ENCODE measurements around the gene SPR.

DNA sequence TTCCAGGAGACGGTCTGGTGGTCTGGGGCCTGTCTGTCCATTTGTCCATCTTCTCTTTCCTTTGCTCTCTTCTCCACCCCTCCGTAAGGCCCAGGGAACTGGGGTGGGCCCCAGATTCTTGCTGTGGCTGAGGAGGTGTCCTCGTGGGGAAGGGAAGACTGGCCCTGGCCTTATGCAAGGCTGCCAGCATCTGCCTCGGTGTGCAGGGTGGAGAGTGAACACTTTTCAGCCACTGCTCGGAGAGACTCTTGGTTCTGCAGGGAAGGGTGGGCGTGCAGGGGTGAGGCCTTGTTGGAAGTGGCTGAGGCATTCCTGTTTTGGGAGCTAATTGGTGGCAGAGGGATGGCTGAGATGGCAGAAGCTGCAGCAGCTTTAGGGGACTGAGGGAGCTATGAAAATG is 53.2 kb downstream of the SPR start:
- TF ChIP-seq, protein P1, sequence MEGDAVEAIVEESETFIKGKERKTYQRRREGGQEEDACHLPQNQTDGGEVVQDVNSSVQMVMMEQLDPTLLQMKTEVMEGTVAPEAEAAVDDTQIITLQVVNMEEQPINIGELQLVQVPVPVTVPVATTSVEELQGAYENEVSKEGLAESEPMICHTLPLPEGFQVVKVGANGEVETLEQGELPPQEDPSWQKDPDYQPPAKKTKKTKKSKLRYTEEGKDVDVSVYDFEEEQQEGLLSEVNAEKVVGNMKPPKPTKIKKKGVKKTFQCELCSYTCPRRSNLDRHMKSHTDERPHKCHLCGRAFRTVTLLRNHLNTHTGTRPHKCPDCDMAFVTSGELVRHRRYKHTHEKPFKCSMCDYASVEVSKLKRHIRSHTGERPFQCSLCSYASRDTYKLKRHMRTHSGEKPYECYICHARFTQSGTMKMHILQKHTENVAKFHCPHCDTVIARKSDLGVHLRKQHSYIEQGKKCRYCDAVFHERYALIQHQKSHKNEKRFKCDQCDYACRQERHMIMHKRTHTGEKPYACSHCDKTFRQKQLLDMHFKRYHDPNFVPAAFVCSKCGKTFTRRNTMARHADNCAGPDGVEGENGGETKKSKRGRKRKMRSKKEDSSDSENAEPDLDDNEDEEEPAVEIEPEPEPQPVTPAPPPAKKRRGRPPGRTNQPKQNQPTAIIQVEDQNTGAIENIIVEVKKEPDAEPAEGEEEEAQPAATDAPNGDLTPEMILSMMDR (IDR thresholded peaks at IDR 0.05), result no peak
- TF ChIP-seq ZC3H11A (IDR thresholded peaks at IDR 0.05), result no peak
- TF ChIP-seq JUNB (IDR thresholded peaks at IDR 0.05), result no peak

All from A549 (cell line).